Measurements from ENCODE around the gene CHN2.
"Not testable (repeated sequence)": the region's sequence is repeated elsewhere in the genome, so short reads cannot be mapped to it uniquely, and the experiment has no call there.

Gene CHN2

DNA sequence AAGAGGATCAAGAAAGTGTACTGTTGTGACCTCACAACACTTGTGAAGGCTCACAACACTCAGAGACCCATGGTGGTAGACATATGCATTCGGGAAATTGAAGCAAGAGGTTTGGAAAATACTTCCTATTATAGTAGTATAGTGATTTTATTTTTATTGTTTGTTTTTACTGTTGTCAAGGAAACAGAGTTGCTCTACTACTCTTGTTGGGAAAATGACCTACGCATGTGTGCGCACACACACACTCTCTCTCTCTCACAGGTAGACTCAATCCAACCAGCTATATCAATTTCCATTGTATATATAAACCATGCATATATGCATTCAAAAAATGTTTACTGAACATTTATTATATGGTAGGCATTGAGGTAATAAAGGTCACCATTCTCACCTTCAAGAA, 305.4 kb downstream of the CHN2 start:
- DNase-seq (ENCODE audit: low spot score) = no peak

DNA sequence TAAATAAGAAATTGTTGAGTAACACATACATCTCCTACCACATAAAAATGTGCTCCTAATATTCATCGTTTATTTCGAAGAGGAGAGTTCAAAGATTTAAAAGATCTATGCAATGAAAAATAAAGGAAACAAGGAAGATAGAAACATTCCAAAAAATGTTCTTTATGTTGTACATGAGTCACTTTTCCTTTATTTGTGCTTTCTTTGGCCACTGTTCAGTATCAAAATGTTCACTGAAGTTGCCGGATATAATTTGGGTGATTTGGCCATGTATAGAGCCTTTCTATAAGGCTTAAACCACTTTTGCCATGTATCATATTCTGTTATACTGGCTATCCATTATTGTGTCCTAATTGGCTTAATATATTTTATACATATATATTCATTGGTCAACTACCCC, 306.1 kb downstream of the CHN2 start:
- no peak for DNase-seq (ENCODE audit: low spot score)

DNA sequence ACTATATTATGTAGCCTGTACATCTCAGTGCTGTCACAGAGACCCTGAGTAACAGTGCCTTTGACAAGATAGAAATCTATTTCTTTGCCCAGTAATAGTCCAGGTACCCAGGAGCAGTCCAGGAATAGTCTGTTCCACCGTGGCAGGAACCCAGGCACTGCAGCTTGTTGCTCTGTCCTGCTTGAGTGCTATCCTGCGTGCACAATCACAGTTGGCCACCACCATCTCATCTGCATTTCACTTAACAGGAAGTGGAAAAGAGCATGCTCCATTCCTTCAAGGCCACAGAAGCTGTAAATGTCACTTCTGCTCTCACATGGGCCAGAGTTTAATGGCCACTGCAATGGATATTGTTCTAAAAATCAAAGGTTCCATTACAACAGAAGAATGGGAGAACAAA, 307.6 kb downstream of the CHN2 start:
- no peak for DNase-seq (ENCODE audit: low spot score)

DNA sequence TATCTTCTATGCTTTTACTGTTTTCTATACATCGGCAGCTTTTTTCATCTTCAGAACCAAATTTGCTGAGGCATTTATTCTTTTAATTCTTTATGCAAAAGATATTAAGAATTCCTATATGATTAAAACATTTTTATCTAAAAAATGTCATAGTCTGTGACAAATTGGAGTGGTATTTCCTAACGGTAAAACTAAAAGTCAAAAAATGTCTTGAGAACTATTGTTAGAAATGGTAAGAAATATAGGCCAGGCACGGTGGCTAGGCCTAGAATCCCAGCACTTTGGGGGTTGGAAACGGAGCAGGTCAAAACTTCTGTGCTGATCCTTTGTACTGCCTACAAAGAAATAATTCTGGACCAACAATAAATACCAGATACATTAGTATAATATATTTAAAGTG, 311.4 kb downstream of the CHN2 start:
- DNase-seq (ENCODE audit: low spot score) = no peak

DNA sequence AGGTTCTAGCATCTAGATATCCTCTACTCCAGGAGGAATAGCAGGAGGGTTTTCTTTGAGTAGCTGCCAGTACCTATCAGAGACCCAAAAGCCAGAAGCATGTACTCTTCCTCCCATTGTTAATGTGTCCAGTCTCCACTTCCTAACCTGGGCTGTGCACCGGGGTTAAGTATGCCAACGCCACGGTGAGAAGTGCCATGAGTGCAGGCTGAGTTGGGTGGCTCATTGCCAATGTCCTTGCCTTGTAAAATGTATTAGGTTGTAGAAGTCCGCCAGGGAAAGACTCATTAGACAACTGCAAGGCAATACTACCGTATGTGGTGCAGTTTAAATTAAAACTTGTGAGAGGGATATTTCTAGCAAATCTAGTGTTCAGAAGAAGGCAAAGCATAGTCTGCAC, 314.0 kb downstream of the CHN2 start:
- no peak for DNase-seq (ENCODE audit: low spot score)

DNA sequence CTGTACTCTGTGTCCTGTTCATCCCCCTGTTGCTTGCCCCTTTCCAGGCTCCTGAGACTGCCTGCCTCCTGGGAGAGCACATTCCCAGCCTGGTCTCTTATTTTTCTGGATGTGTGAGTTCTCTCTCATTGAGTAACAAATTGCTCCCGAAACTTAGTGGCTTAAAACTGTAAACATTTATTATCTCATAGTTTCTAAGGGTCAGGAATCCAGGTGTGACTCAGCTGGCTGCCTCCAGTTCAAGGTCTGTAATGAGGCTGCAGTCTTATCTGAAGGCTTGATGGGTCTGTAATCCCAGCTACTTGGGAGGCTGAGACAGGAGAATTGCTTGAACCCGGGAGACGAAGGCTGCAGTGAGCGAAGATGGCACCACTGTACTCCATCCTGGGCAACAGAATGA, 315.5 kb downstream of the CHN2 start:
- no peak for DNase-seq (ENCODE audit: low spot score)

DNA sequence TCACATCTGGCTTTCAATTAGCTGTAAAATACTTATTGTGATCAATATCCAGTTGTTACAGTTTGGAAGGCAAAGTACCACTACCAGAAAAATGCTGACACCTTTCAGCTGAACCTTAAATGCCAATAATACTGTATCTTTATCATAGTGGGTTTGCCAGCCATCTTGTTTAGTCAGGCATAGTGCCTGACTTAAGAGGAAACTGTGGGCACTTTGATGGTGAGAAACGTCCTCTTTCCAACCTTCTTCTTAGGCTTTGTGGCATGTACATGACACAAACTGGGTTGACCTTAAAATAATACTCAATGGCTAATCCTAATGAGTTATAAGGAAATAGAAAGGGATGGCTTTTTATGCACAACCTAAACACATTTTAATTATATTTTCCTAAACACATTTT, 316.8 kb downstream of the CHN2 start:
- no peak for DNase-seq (ENCODE audit: low spot score)

DNA sequence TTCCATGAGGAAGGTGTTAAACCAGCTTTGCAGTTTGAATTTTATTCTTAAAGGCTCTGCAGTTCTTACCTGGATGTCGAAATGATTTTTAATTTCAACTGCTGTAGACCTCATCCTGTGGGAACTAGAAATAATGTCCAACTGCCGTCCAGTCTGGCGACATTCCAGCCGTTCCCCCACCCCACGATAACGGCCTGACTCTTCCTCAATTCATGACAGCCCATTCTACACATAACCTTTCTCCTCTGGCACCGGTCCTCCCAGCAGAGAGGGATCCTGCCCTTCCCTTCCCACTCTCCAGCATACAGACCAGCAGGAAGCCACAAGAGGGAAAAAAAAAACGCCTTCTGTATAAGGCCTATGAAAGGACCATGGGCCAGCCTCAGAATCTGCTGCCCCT, 317.3 kb downstream of the CHN2 start:
- no peak for DNase-seq (ENCODE audit: low spot score)

DNA sequence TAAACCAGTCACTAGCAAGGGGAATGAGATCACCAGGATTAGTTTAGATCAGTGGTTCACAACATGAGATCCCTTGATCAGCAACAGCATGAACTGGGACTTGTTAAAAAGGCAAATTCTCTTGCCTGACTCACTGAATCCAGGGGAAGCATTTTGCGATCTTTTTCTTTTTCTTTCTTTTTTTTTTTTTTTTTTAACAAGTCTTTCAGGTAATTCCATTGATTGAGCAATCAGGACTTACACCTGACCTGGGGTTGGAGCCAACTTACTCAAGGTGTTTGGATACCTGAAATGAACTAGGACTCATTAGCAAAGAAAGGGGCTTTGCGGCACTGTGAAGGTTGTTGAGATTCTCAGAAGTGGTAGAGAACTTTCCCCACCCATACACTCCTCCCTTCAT, 321.9 kb downstream of the CHN2 start:
- no peak for DNase-seq (ENCODE audit: low spot score)

DNA sequence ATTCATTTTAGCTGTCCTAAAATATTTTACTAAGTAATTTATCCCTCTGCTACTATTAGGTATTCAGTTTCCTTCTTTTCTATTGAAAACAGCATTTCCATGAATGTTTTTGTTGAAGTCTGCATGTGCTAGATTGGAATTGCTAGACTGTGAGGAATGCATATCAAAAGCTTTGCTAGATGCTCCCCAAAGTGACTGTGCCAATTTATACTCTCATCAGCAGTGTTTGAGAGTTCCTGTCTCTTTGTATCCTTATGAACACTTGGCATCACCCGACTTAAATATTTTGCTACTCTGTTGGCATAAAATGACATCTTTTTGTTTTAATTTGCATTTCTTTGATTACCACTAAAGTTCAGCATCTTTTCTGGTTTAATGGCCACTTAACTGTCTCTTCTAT, 324.0 kb downstream of the CHN2 start:
- no peak for DNase-seq (ENCODE audit: low spot score)

DNA sequence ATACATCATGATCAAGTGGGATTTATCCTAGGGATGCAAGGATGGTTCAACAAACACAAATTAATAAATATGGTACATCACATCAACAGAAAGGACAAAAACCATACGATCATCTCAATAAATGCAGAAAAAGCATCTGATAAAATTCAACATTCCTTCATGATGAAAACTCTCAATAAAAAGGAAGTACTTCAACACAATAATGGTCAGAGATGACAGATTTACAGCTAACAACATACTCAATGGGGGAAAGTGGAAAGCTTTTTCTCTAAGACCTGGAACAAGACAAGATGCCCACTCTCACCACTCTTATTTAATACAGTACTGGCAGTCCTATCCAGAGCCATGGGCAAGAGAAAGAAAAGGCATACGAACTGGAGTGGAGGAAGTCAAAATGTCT, 329.2 kb downstream of the CHN2 start:
- no peak for DNase-seq (ENCODE audit: low spot score)

DNA sequence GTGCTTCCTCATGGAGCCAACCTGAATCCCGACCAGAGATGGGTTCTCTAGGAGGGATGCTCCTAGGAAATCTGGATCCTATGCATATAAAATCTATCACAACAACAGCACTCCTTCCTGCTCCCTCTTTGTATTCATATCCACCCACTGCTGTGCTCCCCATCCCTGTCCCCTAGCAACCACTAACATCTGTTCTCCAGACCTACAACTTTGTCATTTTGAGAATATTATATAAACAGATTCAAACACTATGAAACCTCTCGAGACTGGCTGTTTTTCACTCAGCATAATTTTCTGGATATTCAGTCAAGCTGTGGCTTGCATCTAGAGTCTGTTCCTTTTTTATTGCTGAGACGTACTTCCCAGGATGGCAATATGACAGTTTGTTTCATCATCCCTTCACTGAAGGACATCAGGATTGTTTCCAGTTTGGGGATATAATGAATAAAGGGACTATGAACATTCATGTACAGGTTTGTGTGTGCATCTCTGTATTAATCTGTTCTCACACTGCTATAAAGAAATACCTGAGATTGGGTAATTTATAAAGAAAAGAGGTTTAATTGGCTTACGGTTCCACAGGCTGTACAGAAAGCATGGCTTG, 333.0 kb downstream of the CHN2 start:
- no peak for DNase-seq (ENCODE audit: low spot score)

DNA sequence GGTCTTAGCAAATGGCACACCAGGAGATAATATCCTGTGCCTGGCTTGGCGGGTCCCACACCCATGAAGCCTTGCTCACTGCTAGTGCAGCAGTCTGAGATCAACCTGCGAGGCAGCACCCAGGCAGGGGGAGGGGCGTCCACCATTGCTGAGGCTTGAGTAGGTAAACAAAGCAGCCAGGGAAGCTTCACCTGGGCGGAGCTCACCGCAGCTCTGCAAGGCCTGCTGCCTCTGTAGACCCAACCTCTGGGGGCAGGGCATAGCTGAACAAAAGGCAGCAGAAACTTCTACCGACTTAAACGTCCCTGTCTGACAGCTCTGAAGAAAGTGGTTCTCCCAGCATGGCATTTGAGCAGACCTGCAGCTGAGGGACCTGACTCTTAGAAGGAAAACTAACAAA, 334.0 kb downstream of the CHN2 start:
- not testable (repeated sequence) for DNase-seq (ENCODE audit: low spot score)

Data from hematopoietic multipotent progenitor cell treated with erythropoietin and hydrocortisone succinate and interleukin-3 and kit ligand, for 15 days (in vitro differentiated cells).